Upper lobe of left lung (tissue), 6 donors: ENCODE data around the gene SEC16A. TPM values are rescaled to one million over a fixed set of nuclear protein-coding genes. Genes with fewer than 3 reads are reported as not detected.
A peak's percentile ranks its signal among the peaks of the same experiment; 100 is the strongest.

Experiments
- ATAC-seq, 2 donors: fragments of 200-7000 bp; cut with Tn5 transposase; one replicate each; pipeline ENCODE4 v1.9.1; 2022; ENCODE audit warnings: mild to moderate bottlenecking in 2 of 2, moderate library complexity in 2 of 2; ENCODE audit not compliant: low FRiP score in 2 of 2
- DNase-seq, 2 donors: peaks; one replicate each; pipeline ENCODE4 v3.0.0-alpha.2; 2019 to 2020
- H3K27ac ChIP-seq, 4 donors: fragments of 200-600 bp; sonication (generic); one replicate each; pipeline ENCODE4 v1.5.1; 2016 to 2019
- H3K27me3 ChIP-seq, 4 donors: fragments of 200-600 bp; sonication (generic); one replicate each; pipeline ENCODE4 v1.5.1; 2017 to 2019
- H3K36me3 ChIP-seq, 4 donors: fragments of 200-600 bp; sonication (generic); one replicate each; pipeline ENCODE4 v1.5.1; 2016 to 2019
- H3K4me1 ChIP-seq, 4 donors: fragments of 200-600 bp; sonication (generic); one replicate each; pipeline ENCODE4 v1.5.1; 2018 to 2019
- H3K4me3 ChIP-seq, 4 donors: fragments of 200-600 bp; sonication (generic); one replicate each; pipeline ENCODE4 v1.5.1; 2017 to 2019; ENCODE audit warnings: mild to moderate bottlenecking in 2 of 4, moderate library complexity in 1 of 4
- H3K9me3 ChIP-seq, 4 donors: fragments of 200-600 bp; sonication (generic); one replicate each; pipeline ENCODE4 v1.5.1; 2018 to 2019
- CTCF ChIP-seq, 6 experiments: fragments of 450-650 bp in 4 of 6; fragments of 200-600 bp in 2 of 6; sonication (generic) in 2 of 6; IDR thresholded peaks; one replicate each; pipeline ENCODE4 v1.5.1; 2016 to 2019; ENCODE audit warnings: antibody characterized with exemption in 6 of 6
- EP300 ChIP-seq, 4 donors: sonication (generic); formaldehyde crosslinking; IDR thresholded peaks; one replicate each; pipeline ENCODE4 v1.5.1; 2017; ENCODE audit warnings: antibody characterized with exemption in 4 of 4, control low read depth in 2 of 4
- POLR2A ChIP-seq, 4 donors: fragments of 450-650 bp; IDR thresholded peaks; one replicate each; pipeline ENCODE4 v1.5.1; 2016 to 2017; ENCODE audit warnings: antibody characterized with exemption in 4 of 4, mild to moderate bottlenecking in 2 of 4
- POLR2AphosphoS5 ChIP-seq, 2 donors: sonication (generic); formaldehyde crosslinking; IDR thresholded peaks; one replicate each; pipeline ENCODE4 v1.5.1; 2017; ENCODE audit warnings: antibody characterized with exemption in 2 of 2
- WGBS, 2 donors: methylation state at CpG; one replicate each; pipeline ENCODE4 v1.1.5; 2017 to 2018; 5-methylcytosine and 5-hydroxymethylcytosine counted together
- total RNA-seq, 6 donors: library from RNA; depleted of rRNA in 4 of 6; stranded (reverse); fragments of >200 nt in 4 of 6; gene quantifications; one replicate each; pipeline versions ENCODE4 v1.1.0 to v1.2.1, GENCODE V29; 2016 to 2021
- donor health status: DM: no; HTN: no; CAD: no; lungs with moderate emphysema.
- donor health status: DM: no; HTN: yes; CAD: no; lungs with severe emphysema.

The SEC16A gene
- total RNA-seq, 6 donors from 2014 or later = 64.1 to 89.1 (median 72.1) TPM

- H3K4me1 ChIP-seq = peaks cover 12 to 20% (median 14%) of the 10 kb centered on the region in 4 donors
- H3K27ac ChIP-seq = no peak overlapping the region
- H3K4me3 ChIP-seq = no peak overlapping the region
- no peaks in the 10 kb centered on the region for H3K9me3 ChIP-seq
- WGBS, 2 donors = 85 to 92% methylated on average over 7 of the region's 7 CpGs
- peak in 1 of 2 donors; percentile 6 for DNase-seq
- TF ChIP-seq POLR2AphosphoS5 (IDR thresholded peaks at IDR 0.05) = no peak
- H3K36me3 ChIP-seq = peaks cover 19 to 50% (median 39%) of the 10 kb centered on the region in 4 donors
- no peaks in the 10 kb centered on the region for H3K27me3 ChIP-seq
- ATAC-seq = no peak
Measured at GRCh38 chr9:136405481-136405880, 77.4 kb downstream of the SEC16A start.

DNA sequence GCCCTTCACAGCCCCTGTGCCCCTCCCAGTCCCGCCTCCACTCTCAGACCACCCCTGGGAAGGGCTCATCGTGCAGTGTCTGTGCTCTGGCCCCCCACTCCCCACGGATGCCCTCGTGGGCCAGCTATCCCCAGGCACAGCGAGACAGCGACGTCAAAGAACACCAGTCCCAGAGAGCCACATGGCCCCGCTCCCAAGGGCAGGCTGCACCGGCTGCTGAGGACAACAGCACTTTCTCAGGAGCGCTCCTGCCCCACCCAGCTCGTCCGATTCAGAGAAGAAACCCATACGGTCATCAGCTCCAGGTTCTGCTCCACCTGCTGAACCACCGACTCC, 78.1 kb downstream of the SEC16A start:
- no peak overlapping the region for H3K4me3 ChIP-seq
- H3K27me3 ChIP-seq = no peaks in the 10 kb centered on the region
- DNase-seq (peak in 1 of 2 donors; percentile 60), ATAC-seq (no peak)
- TF ChIP-seq POLR2A (IDR thresholded peaks at IDR 0.05) = no peak
- no peak for TF ChIP-seq EP300 (IDR thresholded peaks at IDR 0.05)
- TF ChIP-seq POLR2AphosphoS5 (IDR thresholded peaks at IDR 0.05) = no peak
- no peak for TF ChIP-seq CTCF (IDR thresholded peaks at IDR 0.05)
- 93 to 94% methylated on average over 10 of the region's 14 CpGs for WGBS, 2 donors
- H3K9me3 ChIP-seq = no peaks in the 10 kb centered on the region
- H3K36me3 ChIP-seq = peaks cover 19 to 50% (median 39%) of the 10 kb centered on the region in 4 donors
- H3K27ac ChIP-seq = no peak overlapping the region
- H3K4me1 ChIP-seq = peaks cover 12 to 23% (median 15%) of the 10 kb centered on the region in 4 donors

GRCh38 chr9:136403915-136404800, 78.7 kb downstream of the SEC16A start:
- H3K27ac ChIP-seq = peak overlapping the region in 1 of 4 donors; percentile 43
- TF ChIP-seq POLR2AphosphoS5 (IDR thresholded peaks at IDR 0.05) (no peak), EP300 (IDR thresholded peaks at IDR 0.05) (no peak), CTCF (IDR thresholded peaks at IDR 0.05) (no peak)
- peak in 1 of 2 donors; percentile 72 for DNase-seq
- H3K27me3 ChIP-seq = no peaks in the 10 kb centered on the region
- H3K4me3 ChIP-seq = no peak overlapping the region
- H3K4me1 ChIP-seq = peaks cover 10 to 23% (median 13%) of the 10 kb centered on the region in 4 donors
- peaks cover 19 to 50% (median 39%) of the 10 kb centered on the region in 4 donors for H3K36me3 ChIP-seq
- 85 to 88% methylated on average over 32 of the region's 32 CpGs for WGBS, 2 donors
- H3K9me3 ChIP-seq = no peaks in the 10 kb centered on the region
- ATAC-seq = no peak

DNA sequence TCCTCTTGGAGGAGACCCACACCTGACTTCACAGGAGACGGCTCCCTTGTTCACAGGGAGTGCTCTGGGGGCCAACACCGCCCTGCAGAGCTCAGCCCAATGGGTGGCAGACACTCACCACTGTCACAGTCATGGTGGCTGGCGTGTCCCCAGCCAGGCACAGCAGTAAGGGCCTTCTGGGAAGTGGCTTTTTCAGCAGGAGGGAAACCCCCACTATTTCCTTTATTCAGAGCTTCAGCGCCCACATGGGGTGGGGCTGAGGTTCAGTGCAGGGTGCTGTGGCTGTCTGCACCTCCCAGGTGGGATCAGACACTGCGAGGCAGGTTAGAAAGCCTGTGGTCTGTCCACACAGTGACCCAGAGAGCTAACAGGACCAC, 79.3 kb downstream of the SEC16A start:
- TF ChIP-seq POLR2AphosphoS5 (IDR thresholded peaks at IDR 0.05) = no peak
- no peak for TF ChIP-seq POLR2A (IDR thresholded peaks at IDR 0.05)
- TF ChIP-seq CTCF (IDR thresholded peaks at IDR 0.05) = no peak
- no peak for TF ChIP-seq EP300 (IDR thresholded peaks at IDR 0.05)
- peaks cover 19 to 50% (median 39%) of the 10 kb centered on the region in 4 donors for H3K36me3 ChIP-seq
- peaks cover 13 to 23% (median 16%) of the 10 kb centered on the region in 4 donors for H3K4me1 ChIP-seq
- DNase-seq (no peak), ATAC-seq (no peak)
- no peak overlapping the region for H3K4me3 ChIP-seq
- 89 to 91% methylated on average over 5 of the region's 5 CpGs for WGBS, 2 donors
- H3K27ac ChIP-seq = peak overlapping the region in 1 of 4 donors; percentile 43
- H3K9me3 ChIP-seq = no peaks in the 10 kb centered on the region
- H3K27me3 ChIP-seq = no peaks in the 10 kb centered on the region

DNA sequence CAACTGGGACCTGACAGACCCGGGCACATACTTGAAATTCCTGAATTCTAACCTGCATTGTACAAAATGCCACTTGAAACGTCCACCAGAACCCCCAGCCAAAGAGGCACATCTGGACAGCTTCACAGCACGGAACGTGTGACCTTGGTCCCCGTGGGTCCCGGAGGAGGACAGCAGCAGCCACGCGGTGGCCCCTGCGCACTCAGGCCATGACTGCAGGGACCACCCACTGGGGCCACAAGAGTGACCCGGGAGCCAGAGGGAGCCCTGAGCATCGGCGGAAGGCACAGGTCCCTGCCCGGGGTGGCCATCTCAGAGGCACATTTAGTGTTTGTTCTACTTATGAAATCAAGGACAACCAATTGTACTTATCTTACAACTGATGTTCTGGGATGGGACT, 80.8 kb downstream of the SEC16A start:
- Histone ChIP-seq H3K4me1 (peaks cover 14 to 23% (median 17%) of the 10 kb centered on the region in 4 donors), H3K27ac (no peak overlapping the region), H3K4me3 (no peak overlapping the region), H3K9me3 (no peaks in the 10 kb centered on the region), H3K36me3 (peaks cover 13 to 51% (median 40%) of the 10 kb centered on the region in 4 donors), H3K27me3 (no peaks in the 10 kb centered on the region)
- DNase-seq (peak in 1 of 2 donors; percentile 71), ATAC-seq (no peak)
- WGBS, 2 donors = 68 to 83% methylated on average over 5 to 13 of the region's 13 CpGs
- TF ChIP-seq EP300 (IDR thresholded peaks at IDR 0.05) (no peak), POLR2A (IDR thresholded peaks at IDR 0.05) (no peak)
